ENCODE data around the gene MDGA2.

GRCh38 chr14:47252802-47253201 lies 422.6 kb downstream of the MDGA2 start:
- no peak for TF ChIP-seq TAF1 (IDR thresholded peaks at IDR 0.05; ENCODE audit: low read depth, low read length)
- TF ChIP-seq CREB1 (IDR thresholded peaks at IDR 0.05) = no peak
- TF ChIP-seq JUND (IDR thresholded peaks at IDR 0.05; ENCODE audit: low read length) = no peak
- no peak for TF ChIP-seq PHF8 (conservative IDR thresholded peaks at IDR 0.05; ENCODE audit: low read depth, low read length)

Measured in H1 (cell line).